ENCODE results near the gene HAUS2.
"Not testable (repeated sequence)": the region's sequence is repeated elsewhere in the genome, so short reads cannot be mapped to it uniquely, and the experiment has no call there.

Gene HAUS2
- total RNA-seq: 28.5 to 49.3 reads per million in 2 donors

- DNase-seq: peak; percentile 86
These were observed at the start of gene HAUS2, which contains the start of gene LRRC57 for GRCh38 chr15:42548249-42549031. Gene HAUS2 (plus strand): TSS chr15:42548838. CDS start chr15:42548873, 35 bp downstream. Gene LRRC57 (minus strand): TSS chr15:42548793. CDS start chr15:42548434, 359 bp downstream.

GRCh38 chr15:42499858-42500609 is 48.6 kb upstream of the HAUS2 start:
- no peak for DNase-seq

- DNase-seq: no peak
These were observed 46.2 kb upstream of the HAUS2 start for GRCh38 chr15:42502477-42502876.

GRCh38 chr15:42503825-42504224 is 44.8 kb upstream of the HAUS2 start:
- no peak for DNase-seq

- DNase-seq: no peak
These were observed 44.0 kb upstream of the HAUS2 start for GRCh38 chr15:42504631-42505030.

GRCh38 chr15:42507514-42507913 is 41.1 kb upstream of the HAUS2 start:
- no peak for DNase-seq

GRCh38 chr15:42508263-42508690 is 40.4 kb upstream of the HAUS2 start:
- no peak for DNase-seq

GRCh38 chr15:42510258-42511006 is 38.2 kb upstream of the HAUS2 start:
- DNase-seq: no peak

- no peak for DNase-seq
These were observed 37.6 kb upstream of the HAUS2 start for GRCh38 chr15:42511007-42511391.

- DNase-seq: no peak
These were observed 25.3 kb upstream of the HAUS2 start for GRCh38 chr15:42523331-42523730.

GRCh38 chr15:42528970-42529369 is 19.7 kb upstream of the HAUS2 start:
- DNase-seq: no peak

- DNase-seq: no peak
These were observed 15.4 kb upstream of the HAUS2 start for GRCh38 chr15:42533246-42533645.

- DNase-seq: no peak
These were observed 3.6 kb upstream of the HAUS2 start for GRCh38 chr15:42544853-42545629.

GRCh38 chr15:42547918-42548248 is 755 bp upstream of the HAUS2 start:
- no peak for DNase-seq

GRCh38 chr15:42549032-42549491 is 424 bp downstream of the HAUS2 start:
- no peak for DNase-seq

- no peak for DNase-seq
These were observed 1.2 kb downstream of the HAUS2 start for GRCh38 chr15:42549741-42550392.

GRCh38 chr15:42553554-42553953 is 4.9 kb downstream of the HAUS2 start:
- no peak for DNase-seq

GRCh38 chr15:42556550-42557207 is 8.0 kb downstream of the HAUS2 start:
- not testable (repeated sequence) for DNase-seq

- DNase-seq: no peak
These were observed 10.1 kb downstream of the HAUS2 start for GRCh38 chr15:42558739-42559138.

- peak; percentile 88 for DNase-seq
These were observed 26.8 kb downstream of the HAUS2 start, which contains the start of gene STARD9 for GRCh38 chr15:42575188-42576039. Gene STARD9 (plus strand): TSS chr15:42575606. CDS start chr15:42575716, 110 bp downstream.

Data from T-helper 9 cell (primary cell).